Rectal smooth muscle tissue (tissue), 1 donor: ENCODE data around the gene CMTM2.
"Not testable (repeated sequence)": the region's sequence is repeated elsewhere in the genome, so short reads cannot be mapped to it uniquely, and the experiment has no call there.

Source experiments
- H3K27ac ChIP-seq: one replicate; pipeline ENCODE4 v1.7.0; 2013; ENCODE audit warnings: low read depth, low read length, inconsistent platforms
- H3K27me3 ChIP-seq: one replicate; pipeline ENCODE4 v1.7.0; 2013; ENCODE audit warnings: low read length; ENCODE audit not compliant: control insufficient read depth, insufficient read depth
- H3K36me3 ChIP-seq: one replicate; pipeline ENCODE4 v1.7.0; 2013; ENCODE audit warnings: low read length; ENCODE audit not compliant: control insufficient read depth, insufficient read depth
- H3K4me1 ChIP-seq: one replicate; pipeline ENCODE4 v1.7.0; 2013; ENCODE audit warnings: low read length; ENCODE audit not compliant: control insufficient read depth, insufficient read depth
- H3K4me3 ChIP-seq: one replicate; pipeline ENCODE4 v1.7.0; 2013; ENCODE audit warnings: low read length
- H3K9ac ChIP-seq: one replicate; pipeline ENCODE4 v1.7.0; 2013; ENCODE audit warnings: low read length

Gene CMTM2

DNA sequence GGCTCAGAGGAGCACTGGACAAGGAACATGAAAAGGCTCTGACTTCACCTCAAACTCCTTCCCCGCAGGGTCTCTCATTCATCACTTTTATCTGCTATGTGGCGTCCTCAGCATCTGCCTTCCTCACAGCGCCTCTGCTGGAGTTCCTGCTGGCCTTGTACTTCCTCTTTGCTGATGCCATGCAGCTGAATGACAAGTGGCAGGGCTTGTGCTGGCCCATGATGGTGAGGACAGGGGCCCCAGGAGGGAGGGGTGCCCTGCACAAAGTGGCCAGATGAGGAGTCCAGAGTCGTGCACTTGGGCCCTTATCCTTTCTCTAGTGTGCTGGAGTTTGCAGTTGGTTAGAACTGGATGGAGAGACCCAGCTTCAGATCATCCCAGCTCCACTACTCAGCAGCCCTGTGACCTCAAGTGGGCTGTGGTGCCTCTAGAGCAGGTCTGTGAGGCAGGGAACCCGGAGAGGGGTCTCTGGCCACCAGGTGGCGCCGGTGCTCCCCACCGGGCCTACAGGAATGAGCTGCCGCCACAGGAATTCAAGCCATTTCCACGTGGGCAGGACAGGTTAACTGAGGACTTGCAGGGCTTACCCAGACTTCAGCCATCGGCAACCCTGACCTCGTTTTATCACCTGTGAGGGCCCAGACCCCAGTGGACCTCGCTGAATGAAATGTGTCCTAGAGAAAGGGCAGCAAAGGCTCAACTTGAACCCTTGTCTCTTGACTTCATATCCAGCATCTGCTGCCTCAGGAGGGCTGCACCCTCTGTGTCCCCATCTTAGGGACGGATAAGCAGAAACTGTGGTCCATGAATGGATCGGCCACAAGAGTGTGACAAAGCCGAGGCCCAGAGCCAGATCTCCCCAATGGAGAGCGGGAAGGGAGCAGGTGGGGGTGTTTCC, 29.2 kb downstream of the CMTM2 start:
- H3K4me1 ChIP-seq: peaks cover 7% of the 10 kb centered on the region
- H3K27me3 ChIP-seq: peaks cover 4% of the 10 kb centered on the region
- no peak overlapping the region for H3K27ac ChIP-seq
- H3K36me3 ChIP-seq: peaks cover 18% of the 10 kb centered on the region
- no peak overlapping the region for H3K9ac ChIP-seq
- no peak overlapping the region for H3K4me3 ChIP-seq

DNA sequence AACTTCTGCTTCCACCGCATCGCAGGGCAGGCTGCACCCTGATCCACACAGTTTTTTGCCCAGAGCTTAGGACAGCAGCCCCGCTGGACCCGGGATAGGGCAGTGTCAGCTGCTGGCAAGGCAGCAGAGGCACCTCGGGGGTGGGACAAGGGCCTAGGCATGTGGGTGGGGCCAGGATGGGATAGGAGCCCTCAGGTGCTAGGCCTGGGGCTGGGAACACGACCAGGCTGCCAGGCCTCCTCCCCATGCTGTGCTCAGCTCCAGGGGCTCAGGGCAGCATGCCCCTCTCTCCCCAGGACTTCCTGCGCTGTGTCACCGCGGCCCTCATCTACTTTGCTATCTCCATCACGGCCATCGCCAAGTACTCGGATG, 29.9 kb downstream of the CMTM2 start:
- peaks cover 18% of the 10 kb centered on the region for H3K36me3 ChIP-seq
- H3K4me3 ChIP-seq: no peak overlapping the region
- H3K27ac ChIP-seq: no peak overlapping the region
- H3K27me3 ChIP-seq: no peaks in the 10 kb centered on the region
- H3K9ac ChIP-seq: no peak overlapping the region
- H3K4me1 ChIP-seq: peaks cover 5% of the 10 kb centered on the region

DNA sequence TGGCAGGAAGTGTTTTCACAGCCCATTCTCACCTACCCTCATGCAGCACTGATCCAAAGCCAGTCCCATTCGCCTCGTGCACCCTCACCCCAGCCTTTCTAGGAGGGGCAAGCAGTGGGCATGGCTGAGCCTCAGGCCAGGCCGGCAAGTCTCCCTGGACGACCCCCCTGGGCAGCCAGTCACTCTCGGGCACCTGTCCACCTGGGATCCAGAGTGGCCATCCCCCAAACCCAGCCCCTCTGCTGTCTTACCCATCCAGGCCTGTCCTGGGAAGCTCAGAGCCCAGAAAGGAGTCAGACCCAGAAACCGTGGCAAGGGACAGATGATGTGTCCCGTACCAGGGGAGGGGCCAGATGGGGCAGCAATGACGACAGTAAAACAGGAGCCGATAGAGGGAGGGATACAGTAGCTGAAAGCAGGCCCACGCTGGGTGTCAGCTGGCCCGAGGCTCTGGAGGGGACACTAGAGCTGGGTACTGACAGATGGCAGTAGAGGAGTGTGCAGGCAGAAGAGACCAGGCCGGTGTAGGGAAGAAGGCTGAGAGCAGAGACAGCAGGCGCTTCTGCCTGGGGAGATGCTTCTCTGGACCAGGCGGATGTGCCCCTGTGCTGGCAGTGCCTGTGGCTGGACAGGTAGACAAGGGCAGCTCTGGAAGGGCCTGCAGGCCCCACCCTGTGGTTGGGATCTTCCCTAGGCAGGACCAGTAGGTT, 31.0 kb downstream of the CMTM2 start:
- Histone ChIP-seq H3K36me3 (peaks cover 18% of the 10 kb centered on the region), H3K27me3 (no peaks in the 10 kb centered on the region), H3K4me3 (no peak overlapping the region), H3K4me1 (peaks cover 5% of the 10 kb centered on the region), H3K9ac (no peak overlapping the region), H3K27ac (no peak overlapping the region)

- H3K36me3 ChIP-seq: peaks cover 18% of the 10 kb centered on the region
- H3K4me3 ChIP-seq, H3K27ac ChIP-seq, H3K27me3 ChIP-seq, H3K4me1 ChIP-seq, H3K9ac ChIP-seq: not testable (repeated sequence)
Observed at GRCh38 chr16:66611911-66612310, 32.6 kb downstream of the CMTM2 start.

GRCh38 chr16:66612422-66612821, 33.2 kb downstream of the CMTM2 start:
- H3K4me3 ChIP-seq: no peak overlapping the region
- no peaks in the 10 kb centered on the region for H3K27me3 ChIP-seq
- H3K4me1 ChIP-seq: peaks cover 5% of the 10 kb centered on the region
- H3K36me3 ChIP-seq: peaks cover 18% of the 10 kb centered on the region
- H3K27ac ChIP-seq: no peak overlapping the region
- H3K9ac ChIP-seq: no peak overlapping the region

GRCh38 chr16:66614161-66614802, 35.0 kb downstream of the CMTM2 start:
- H3K4me3 ChIP-seq: no peak overlapping the region
- H3K36me3 ChIP-seq: peaks cover 18% of the 10 kb centered on the region
- peaks cover 5% of the 10 kb centered on the region for H3K4me1 ChIP-seq
- H3K27ac ChIP-seq: no peak overlapping the region
- no peaks in the 10 kb centered on the region for H3K27me3 ChIP-seq
- H3K9ac ChIP-seq: no peak overlapping the region

DNA sequence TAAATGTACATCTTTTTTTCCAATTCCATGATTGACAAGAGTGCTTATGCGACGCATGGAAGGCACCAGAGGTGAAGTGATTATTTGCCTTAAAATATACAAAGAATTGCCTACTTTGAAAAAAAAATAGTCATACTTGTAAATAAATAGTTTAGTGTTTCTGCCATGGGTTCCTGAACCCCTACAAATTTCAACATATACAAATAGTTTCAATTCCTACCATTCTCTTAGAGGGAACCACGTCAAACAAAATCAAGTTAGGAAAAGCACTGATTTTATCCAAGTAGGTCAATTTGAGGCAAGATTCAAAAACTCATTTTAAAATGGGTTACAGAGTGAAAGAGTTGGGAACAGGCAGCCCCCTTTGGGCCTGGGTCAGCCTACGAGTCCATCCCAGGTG, 36.9 kb downstream of the CMTM2 start:
- no peak overlapping the region for H3K4me3 ChIP-seq
- H3K36me3 ChIP-seq: peaks cover 6% of the 10 kb centered on the region
- peaks cover 5% of the 10 kb centered on the region for H3K4me1 ChIP-seq
- H3K9ac ChIP-seq: no peak overlapping the region
- H3K27ac ChIP-seq: no peak overlapping the region
- H3K27me3 ChIP-seq: no peaks in the 10 kb centered on the region

- Histone ChIP-seq H3K4me3 (no peak overlapping the region), H3K27ac (no peak overlapping the region), H3K4me1 (peaks cover 5% of the 10 kb centered on the region), H3K27me3 (no peaks in the 10 kb centered on the region), H3K36me3 (peaks cover 8% of the 10 kb centered on the region), H3K9ac (no peak overlapping the region)
Observed at GRCh38 chr16:66616592-66616991, 37.3 kb downstream of the CMTM2 start.

DNA sequence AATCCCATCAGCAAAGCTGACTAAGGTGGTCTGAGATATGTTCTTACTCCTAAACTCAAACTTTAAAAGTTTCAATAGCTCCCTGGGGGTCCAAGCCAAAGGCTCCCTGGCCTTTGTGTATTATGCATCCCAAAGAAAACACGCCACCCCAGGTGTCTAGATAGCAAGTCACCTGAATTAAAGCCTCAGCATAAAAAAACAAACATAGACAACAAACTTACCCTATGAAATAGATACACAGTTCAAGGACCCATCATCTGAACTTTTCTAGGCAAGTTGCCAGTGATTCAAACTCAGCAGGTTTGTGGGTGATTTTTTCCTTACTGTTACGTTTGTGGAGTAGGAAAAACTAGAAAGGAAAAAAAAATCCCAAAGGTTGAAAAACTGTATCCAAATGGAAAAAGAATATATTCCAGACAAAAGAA, 37.8 kb downstream of the CMTM2 start:
- peaks cover 5% of the 10 kb centered on the region for H3K4me1 ChIP-seq
- H3K27ac ChIP-seq: no peak overlapping the region
- H3K4me3 ChIP-seq: no peak overlapping the region
- H3K27me3 ChIP-seq: no peaks in the 10 kb centered on the region
- H3K36me3 ChIP-seq: peaks cover 9% of the 10 kb centered on the region
- H3K9ac ChIP-seq: no peak overlapping the region

- no peaks in the 10 kb centered on the region for H3K27me3 ChIP-seq
- peaks cover 5% of the 10 kb centered on the region for H3K4me1 ChIP-seq
- no peak overlapping the region for H3K27ac ChIP-seq
- H3K4me3 ChIP-seq: no peak overlapping the region
- H3K36me3 ChIP-seq: peaks cover 4% of the 10 kb centered on the region
- H3K9ac ChIP-seq: no peak overlapping the region
Observed at GRCh38 chr16:66617728-66618127, 38.5 kb downstream of the CMTM2 start.

- H3K36me3 ChIP-seq: peaks cover 3% of the 10 kb centered on the region
- peaks cover 5% of the 10 kb centered on the region for H3K4me1 ChIP-seq
- no peaks in the 10 kb centered on the region for H3K27me3 ChIP-seq
- H3K27ac ChIP-seq: no peak overlapping the region
- H3K4me3 ChIP-seq: no peak overlapping the region
- no peak overlapping the region for H3K9ac ChIP-seq
Observed at GRCh38 chr16:66618588-66619375, 39.5 kb downstream of the CMTM2 start.
